HepG2 (cell line): Measurements from ENCODE around the gene PSMD5. TPM values are rescaled to one million over a fixed set of nuclear protein-coding genes. Genes with fewer than 3 reads are reported as not detected.
A peak's percentile ranks its signal among the peaks of the same experiment; 100 is the strongest.

Experiments used
- CC2D1A ChIP-seq: sonication (generic); formaldehyde crosslinking; IDR thresholded peaks from 2 replicates; pipeline ENCODE4 v1.8.1; 2023; ENCODE audit warnings: mild to moderate bottlenecking, missing genetic modification reagents
- MEF2D ChIP-seq: sonication (generic); formaldehyde crosslinking; IDR thresholded peaks from 2 replicates; pipeline ENCODE4 v1.5.1; 2020; ENCODE audit warnings: mild to moderate bottlenecking, missing genetic modification reagents
- ZBTB20 ChIP-seq: sonication (generic); formaldehyde crosslinking; IDR thresholded peaks from 2 replicates; pipeline ENCODE4 v1.8.1; 2023; ENCODE audit warnings: missing genetic modification reagents, low read depth, mild to moderate bottlenecking, borderline replicate concordance
- ZBTB40 ChIP-seq, 2 experiments: fragments of 450-650 bp in 1 of 2; sonication (generic) in 1 of 2; formaldehyde crosslinking in 1 of 2; IDR thresholded peaks; 2 replicates each; pipeline versions ENCODE4 v1.6.1 to v1.8.0; 2016 to 2022; ENCODE audit warnings: antibody characterized with exemption in 1 of 2, mild to moderate bottlenecking in 1 of 2, missing genetic modification reagents in 1 of 2
- ZBTB8A ChIP-seq: sonication (generic); formaldehyde crosslinking; IDR thresholded peaks from 2 replicates; pipeline ENCODE4 v1.4.0; 2020; ENCODE audit warnings: mild to moderate bottlenecking, low read depth, missing genetic modification reagents, borderline replicate concordance
- ZFY ChIP-seq: sonication (generic); formaldehyde crosslinking; IDR thresholded peaks from 2 replicates; pipeline ENCODE4 v1.4.0; 2020; ENCODE audit warnings: missing genetic modification reagents
- ZNF124 ChIP-seq: sonication (generic); formaldehyde crosslinking; IDR thresholded peaks from 2 replicates; pipeline ENCODE4 v1.4.0; 2020; ENCODE audit warnings: missing genetic modification reagents
- ZNF574 ChIP-seq: sonication (generic); formaldehyde crosslinking; IDR thresholded peaks from 2 replicates; pipeline ENCODE4 v1.4.0; 2020; ENCODE audit warnings: missing genetic modification reagents
- ZNF746 ChIP-seq: sonication (generic); formaldehyde crosslinking; IDR thresholded peaks from 2 replicates; pipeline ENCODE4 v1.8.0; 2022; ENCODE audit warnings: mild to moderate bottlenecking, missing genetic modification reagents
- ZNF879 ChIP-seq: sonication (generic); formaldehyde crosslinking; IDR thresholded peaks from 2 replicates; pipeline ENCODE4 v1.8.1; 2023; ENCODE audit warnings: missing genetic modification reagents
- polyA plus RNA-seq, 8 experiments: library from polyadenylated mRNA; depleted of rRNA in 3 of 8; stranded (reverse) in 7 of 8; unstranded in 1 of 8; fragments of >200 nt; fragmentation: Illumina TruSeq in 4 of 8; extraction: Trizol in 4 of 8; gene quantifications; 2 replicates each; pipeline versions ENCODE4 v1.2.1 to v1.2.3, GENCODE V29; 2011 to 2016; ENCODE audit warnings: low read depth in 4 of 8, missing spikeins in 1 of 8, mixed read lengths in 1 of 8; ENCODE audit not compliant: insufficient read depth in 1 of 8
- total RNA-seq, 5 experiments: library from RNA; depleted of rRNA; stranded (reverse); fragments of >200 nt; fragmentation: Illumina TruSeq; extraction: Trizol; gene quantifications; 2 replicates each; pipeline ENCODE4 v1.2.3, GENCODE V29; 2016; ENCODE audit warnings: low read depth in 1 of 5

Gene PSMD5
- total and polyA plus RNA-seq, 2 of the 13 experiments (the other 11 are each of a cell fraction or from before 2014, with no cell fraction given): 12.7 to 18.1 TPM

- TF ChIP-seq ZNF574 (CRISPR knock-in tag) (peak; percentile 54), ZBTB8A (no peak), ZBTB20 (CRISPR knock-in tag) (peak; percentile 62; the same call in 1 of the 2 replicates), ZBTB40 (IDR thresholded peaks at IDR 0.05) (no peak), ZBTB40 (CRISPR knock-in tag; IDR thresholded peaks at IDR 0.05) (peak; percentile 31; the same call in 1 of the 2 replicates), ZFY (CRISPR knock-in tag) (peak; percentile 60), ZNF746 (no peak), ZNF124 (CRISPR knock-in tag) (no peak), CC2D1A (CRISPR knock-in tag) (no peak), ZNF879 (CRISPR knock-in tag) (no peak), MEF2D (CRISPR knock-in tag) (peak; percentile 52; the same call in 1 of the 2 replicates)
Observed at GRCh38 chr9:120877276-120878034, 34.7 kb upstream of the PSMD5 start (continued).
